Neutrophil (primary cell): ENCODE data around the gene GRM6.

Experiments
- H3K27ac ChIP-seq: fragments of 200-600 bp; sonication (generic); 2 replicates; pipeline ENCODE4 v1.5.1; 2016; ENCODE audit warnings: mild to moderate bottlenecking, moderate library complexity
- H3K27me3 ChIP-seq: fragments of 200-600 bp; sonication (generic); 2 replicates; pipeline ENCODE4 v1.6.0; 2016; ENCODE audit warnings: mild to moderate bottlenecking
- H3K36me3 ChIP-seq: fragments of 200-600 bp; sonication (generic); 2 replicates; pipeline ENCODE4 v1.5.1; 2017
- H3K4me1 ChIP-seq, 2 experiments: fragments of 200-600 bp in 1 of 2; sonication (generic) in 1 of 2; 1 replicate in 1 of 2; 2 replicates in 1 of 2; pipeline versions ENCODE4 v1.5.1 to v1.6.1; 2013 to 2016; ENCODE audit warnings: low read depth in 1 of 2, low read length in 1 of 2, mild to moderate bottlenecking in 1 of 2, moderate library complexity in 1 of 2; ENCODE audit not compliant: control insufficient read depth in 1 of 2, insufficient read depth in 1 of 2
- H3K4me3 ChIP-seq, 2 experiments: fragments of 200-600 bp in 1 of 2; sonication (generic) in 1 of 2; 1 replicate in 1 of 2; 2 replicates in 1 of 2; pipeline ENCODE4 v1.5.1; 2013 to 2016; ENCODE audit warnings: low read depth in 1 of 2, low read length in 1 of 2, mild to moderate bottlenecking in 1 of 2, moderate library complexity in 1 of 2
- H3K9me3 ChIP-seq: fragments of 200-600 bp; sonication (generic); 2 replicates; pipeline ENCODE4 v1.5.1; 2016
- CTCF ChIP-seq: fragments of 200-600 bp; sonication (generic); IDR thresholded peaks from 2 replicates; pipeline ENCODE4 v1.5.1; 2016; ENCODE audit warnings: antibody characterized with exemption

GRM6 gene

GRCh38 chr5:178931846-178932760 lies 63.0 kb downstream of the GRM6 start:
- no peaks in the 10 kb centered on the region for H3K36me3 ChIP-seq
- H3K27ac ChIP-seq = no peak overlapping the region
- no peaks in the 10 kb centered on the region for H3K4me1 ChIP-seq
- TF ChIP-seq CTCF = no peak
- H3K4me3 ChIP-seq = no peak overlapping the region
- H3K9me3 ChIP-seq = peaks cover 57% of the 10 kb centered on the region
- no peaks in the 10 kb centered on the region for H3K27me3 ChIP-seq
